K562 (cell line): Measurements from ENCODE around the gene CBFA2T3. TPM values are rescaled to one million over a fixed set of nuclear protein-coding genes. Genes with fewer than 3 reads are reported as not detected.

Experiments
- ARNT ChIP-seq, 2 experiments: fragments of 450-650 bp; IDR thresholded peaks; 2 replicates each; pipeline ENCODE4 v1.6.1; 2016; ENCODE audit warnings: mild to moderate bottlenecking in 1 of 2
- BMI1 ChIP-seq: fragments of 150-350 bp; IDR thresholded peaks from 2 replicates; pipeline ENCODE4 v1.6.1; 2014; ENCODE audit warnings: low read length
- CCNT2 ChIP-seq: IDR thresholded peaks from 2 replicates; pipeline ENCODE4 v1.6.1; 2011; ENCODE audit warnings: borderline replicate concordance, low read depth, mild to moderate bottlenecking, moderate library complexity, mixed read lengths, low read length; ENCODE audit not compliant: insufficient read length; ENCODE audit errors: extremely low read depth
- EZH2 ChIP-seq: IDR thresholded peaks from 2 replicates; pipeline ENCODE4 v1.6.1; 2012; ENCODE audit warnings: low read depth, mild to moderate bottlenecking, inconsistent platforms, low read length, borderline replicate concordance
- GABPB1 ChIP-seq: sonication (generic); formaldehyde crosslinking; IDR thresholded peaks from 2 replicates; pipeline ENCODE4 v1.8.0; 2022; ENCODE audit warnings: mild to moderate bottlenecking, missing genetic modification reagents
- HDAC3 ChIP-seq: fragments of 450-650 bp; IDR thresholded peaks from 2 replicates; pipeline ENCODE4 v1.6.1; 2018; ENCODE audit warnings: borderline replicate concordance, mild to moderate bottlenecking, moderate library complexity; ENCODE audit not compliant: partially characterized antibody
- HNRNPL ChIP-seq: fragments of 200-400 bp; formaldehyde crosslinking; IDR thresholded peaks from 2 replicates; pipeline ENCODE4 v1.6.1; 2017; ENCODE audit warnings: low read depth, mild to moderate bottlenecking, low read length
- IRF2 ChIP-seq: sonication (generic); formaldehyde crosslinking; IDR thresholded peaks from 2 replicates; pipeline ENCODE4 v1.8.1; 2022; ENCODE audit warnings: mild to moderate bottlenecking, missing genetic modification reagents
- L3MBTL2 ChIP-seq: fragments of 450-650 bp; IDR thresholded peaks from 2 replicates; pipeline ENCODE4 v1.6.1; 2016; ENCODE audit warnings: mild to moderate bottlenecking, moderate library complexity
- MEF2A ChIP-seq: IDR thresholded peaks from 2 replicates; pipeline ENCODE4 v1.6.1; 2011; ENCODE audit warnings: low read depth, mild to moderate bottlenecking, low read length, moderate library complexity; ENCODE audit not compliant: control insufficient read depth
- MLX ChIP-seq, 2 experiments: fragments of 450-650 bp in 1 of 2; sonication (generic) in 1 of 2; formaldehyde crosslinking; conservative IDR thresholded peaks; 2 replicates each; pipeline versions ENCODE4 v1.4.0 to v1.8.1; 2020 to 2022; ENCODE audit warnings: mild to moderate bottlenecking in 1 of 2, missing genetic modification reagents in 1 of 2
- MTA1 ChIP-seq: fragments of 450-650 bp; IDR thresholded peaks from 2 replicates; pipeline ENCODE4 v1.6.1; 2017; ENCODE audit warnings: borderline replicate concordance
- NCOA1 ChIP-seq: fragments of 450-650 bp; IDR thresholded peaks from 2 replicates; pipeline ENCODE4 v1.6.1; 2016; ENCODE audit warnings: low read depth
- PTBP1 ChIP-seq: fragments of 200-400 bp; formaldehyde crosslinking; IDR thresholded peaks from 2 replicates; pipeline ENCODE4 v1.6.1; 2017; ENCODE audit warnings: low read depth, low read length
- SMAD3 ChIP-seq: fragments of 450-650 bp; formaldehyde crosslinking; conservative IDR thresholded peaks from 2 replicates; pipeline ENCODE4 v1.4.0; 2020; ENCODE audit warnings: mild to moderate bottlenecking
- TBL1XR1 ChIP-seq, 2 experiments: IDR thresholded peaks; 2 replicates each; pipeline ENCODE4 v1.6.1; 2012; ENCODE audit warnings: improper control_type of control experiment in 2 of 2, low read length in 2 of 2, mild to moderate bottlenecking in 1 of 2
- TBP ChIP-seq: optimal IDR thresholded peaks from 2 replicates; pipeline ENCODE3; 2011; ENCODE audit warnings: low read depth, low read length, improper control_type of control experiment
- ZBTB11 ChIP-seq, 3 experiments: fragments of 200-800 bp in 1 of 3; fragments of 250-450 bp in 1 of 3; fragments of 450-650 bp in 1 of 3; sonication (Bioruptor Pico) in 1 of 3; sonication (Bioruptor generic) in 1 of 3; formaldehyde crosslinking in 1 of 3; IDR thresholded peaks; 2 replicates each; pipeline versions ENCODE4 v1.6.1 to v1.8.0; 2016 to 2022; ENCODE audit warnings: mild to moderate bottlenecking in 2 of 3, missing genetic modification characterization in 2 of 3, missing compliant biosample characterization in 1 of 3, moderate library complexity in 1 of 3
- ZBTB2 ChIP-seq: fragments of 450-650 bp; IDR thresholded peaks from 2 replicates; pipeline ENCODE4 v1.6.1; 2016; ENCODE audit warnings: antibody characterized with exemption
- ZNF121 ChIP-seq: sonication (generic); formaldehyde crosslinking; conservative IDR thresholded peaks from 2 replicates; pipeline ENCODE4 v1.8.0; 2022; ENCODE audit warnings: missing genetic modification reagents
- ZNF212 ChIP-seq: fragments of 450-650 bp; formaldehyde crosslinking; IDR thresholded peaks from 2 replicates; pipeline ENCODE4 v1.4.0; 2020; ENCODE audit warnings: mild to moderate bottlenecking
- ZNF347 ChIP-seq: fragments of 450-650 bp; formaldehyde crosslinking; IDR thresholded peaks from 2 replicates; pipeline ENCODE4 v1.4.0; 2020; ENCODE audit warnings: low read depth, mild to moderate bottlenecking, moderate library complexity
- polyA plus RNA-seq, 8 experiments: library from polyadenylated mRNA; depleted of rRNA in 4 of 8; stranded (reverse) in 5 of 8; unstranded in 3 of 8; fragments of >200 nt; fragmentation: Nextera tagmentation in 2 of 8; fragmentation: Illumina TruSeq in 1 of 8; extraction: Ambion mirVana in 2 of 8; extraction: Trizol in 1 of 8; gene quantifications; 2 replicates each; pipeline versions ENCODE4 v1.2.1 to v1.2.3, GENCODE V29; 2011 to 2014; ENCODE audit warnings: inconsistent platforms in 1 of 8, missing spikeins in 1 of 8
- total RNA-seq, 7 experiments: library from RNA; depleted of rRNA in 6 of 7; stranded (reverse); fragments of >200 nt in 6 of 7; fragmentation: Illumina TruSeq in 2 of 7; extraction: Trizol in 2 of 7; gene quantifications; 2 replicates each; pipeline versions ENCODE4 v1.2.1 to v1.2.3, GENCODE V29; 2011 to 2021; ENCODE audit warnings: low replicate concordance in 1 of 7

The CBFA2T3 gene
- total and polyA plus RNA-seq, 9 of the 15 experiments (the other 6 are each of a cell fraction or from before 2014, with no cell fraction given): 2.3 to 145 (median 6.7) TPM

GRCh38 chr16:88992351-88993165 is 15.6 kb upstream of the CBFA2T3 start (continued):
- peak in 1 of 2 experiments; percentile 63; a peak in 1 of 4 replicates for TF ChIP-seq MLX (CRISPR knock-in tag; conservative IDR thresholded peaks at IDR 0.05)
- peak; percentile 89 for TF ChIP-seq SMAD3 (CRISPR knock-in tag)
- TF ChIP-seq ARNT (IDR thresholded peaks at IDR 0.05): peak; percentile 41 to 94; a peak in 1 of 4 replicates
- TF ChIP-seq MTA1: no peak; the same call in 1 of the 2 replicates
- peak; percentile 67; the same call in 1 of the 2 replicates for TF ChIP-seq PTBP1
- TF ChIP-seq ZBTB11 (CRISPR knock-in tag; IDR thresholded peaks at IDR 0.05): peak in 1 of 3 experiments; percentile 84; a peak in 2 of 6 replicates
- no peak for TF ChIP-seq ZNF121 (CRISPR knock-in tag)
- peak; percentile 18 for TF ChIP-seq TBP
- TF ChIP-seq HDAC3: peak; percentile 99
- no peak for TF ChIP-seq ZNF347 (CRISPR knock-in tag)
- TF ChIP-seq ZBTB2: peak; percentile 71; the same call in 1 of the 2 replicates
- TF ChIP-seq MEF2A: peak; percentile 38
- peak; percentile 78; the same call in 1 of the 2 replicates for TF ChIP-seq GABPB1 (CRISPR knock-in tag)
- no peak for TF ChIP-seq HNRNPL
- peak; percentile 58; the same call in 1 of the 2 replicates for TF ChIP-seq L3MBTL2
- peak; percentile 95 for TF ChIP-seq NCOA1
- TF ChIP-seq TBL1XR1 (IDR thresholded peaks at IDR 0.05; ENCODE audit: low read length in 2 of 2): peak; percentile 97 to 99
- TF ChIP-seq EZH2: no peak
- TF ChIP-seq CCNT2: peak; percentile 100
- no peak for TF ChIP-seq IRF2 (CRISPR knock-in tag)
- peak; percentile 89 for TF ChIP-seq ZNF212 (CRISPR knock-in tag)
- no peak for TF ChIP-seq BMI1
